Activated T-helper 17 cell treated with anti-CD3 and anti-CD28 coated beads, Interleukin-2, amount 50 U/mL, for 72 hours (primary cell): ENCODE results near the gene KAT6B. TPM values are rescaled to one million over a fixed set of nuclear protein-coding genes. Genes with fewer than 3 reads are reported as not detected.
A peak's percentile ranks its signal among the peaks of the same experiment; 100 is the strongest.
"Not testable (repeated sequence)": the region's sequence is repeated elsewhere in the genome, so short reads cannot be mapped to it uniquely, and the experiment has no call there.

ENCODE experiments used
- ATAC-seq: fragments of 150-1000 bp; cut with Tn5 transposase; replicated peaks from 2 replicates; pipeline ENCODE4 v1.10.0; 2021; ENCODE audit warnings: mild to moderate bottlenecking, moderate library complexity
- H3K27ac Mint-ChIP-seq: one replicate; pipeline ENCODE4 v1.8.0; 2022; ENCODE audit warnings: mixed read lengths
- H3K27me3 Mint-ChIP-seq: one replicate; pipeline ENCODE4 v1.8.0; 2022; ENCODE audit warnings: mixed read lengths
- H3K36me3 Mint-ChIP-seq: one replicate; pipeline ENCODE4 v1.8.0; 2022; ENCODE audit warnings: low read depth, mild to moderate bottlenecking, mixed read lengths
- H3K4me1 Mint-ChIP-seq: one replicate; pipeline ENCODE4 v1.8.0; 2022; ENCODE audit warnings: mixed read lengths
- H3K4me3 Mint-ChIP-seq: one replicate; pipeline ENCODE4 v1.8.0; 2022; ENCODE audit warnings: mild to moderate bottlenecking, mixed read lengths
- H3K9me3 Mint-ChIP-seq: one replicate; pipeline ENCODE4 v1.8.0; 2022; ENCODE audit warnings: mixed read lengths
- total RNA-seq, 2 donors: library from RNA; stranded (reverse); gene quantifications; one replicate each; pipeline ENCODE4 v1.2.3, GENCODE V29; 2022

The KAT6B gene
- total RNA-seq, 2 donors from 2014 or later: 20.5 to 25.9 TPM

GRCh38 chr10:74901301-74901700 lies 74.9 kb downstream of the KAT6B start:
- no peaks in the 10 kb centered on the region for H3K36me3 Mint-ChIP-seq
- H3K4me3 Mint-ChIP-seq: peak overlapping the region; percentile 57
- peak overlapping the region; percentile 60 for H3K27ac Mint-ChIP-seq
- ATAC-seq: peak; percentile 30
- H3K9me3 Mint-ChIP-seq: no peaks in the 10 kb centered on the region
- peaks cover 44% of the 10 kb centered on the region for H3K4me1 Mint-ChIP-seq
- no peaks in the 10 kb centered on the region for H3K27me3 Mint-ChIP-seq

GRCh38 chr10:74901867-74902450 lies 75.6 kb downstream of the KAT6B start:
- Mint-ChIP-seq H3K4me1 (peaks cover 38% of the 10 kb centered on the region), H3K27ac (peak overlapping the region; percentile 60), H3K27me3 (no peaks in the 10 kb centered on the region)

GRCh38 chr10:74903491-74903890 lies 77.1 kb downstream of the KAT6B start:
- no peak for ATAC-seq
- no peaks in the 10 kb centered on the region for H3K36me3 Mint-ChIP-seq
- peaks cover 28% of the 10 kb centered on the region for H3K4me1 Mint-ChIP-seq
- H3K27ac Mint-ChIP-seq: no peak overlapping the region
- no peaks in the 10 kb centered on the region for H3K27me3 Mint-ChIP-seq
- H3K9me3 Mint-ChIP-seq: no peaks in the 10 kb centered on the region
- H3K4me3 Mint-ChIP-seq: no peak overlapping the region

More at GRCh38 chr10:74901867-74902450, 75.6 kb downstream of the KAT6B start:
- peak overlapping the region; percentile 57 for H3K4me3 Mint-ChIP-seq
- ATAC-seq: no peak
- no peaks in the 10 kb centered on the region for H3K9me3 Mint-ChIP-seq
- no peaks in the 10 kb centered on the region for H3K36me3 Mint-ChIP-seq

GRCh38 chr10:74906611-74907198 lies 80.3 kb downstream of the KAT6B start:
- Mint-ChIP-seq H3K27me3 (no peaks in the 10 kb centered on the region), H3K4me1 (peaks cover 15% of the 10 kb centered on the region), H3K9me3 (no peaks in the 10 kb centered on the region), H3K4me3 (no peak overlapping the region), H3K27ac (peak overlapping the region; percentile 46), H3K36me3 (no peaks in the 10 kb centered on the region)
- no peak for ATAC-seq

GRCh38 chr10:74909670-74910069 lies 83.3 kb downstream of the KAT6B start:
- Mint-ChIP-seq H3K36me3 (no peaks in the 10 kb centered on the region), H3K27me3 (no peaks in the 10 kb centered on the region), H3K27ac (no peak overlapping the region), H3K9me3 (no peaks in the 10 kb centered on the region), H3K4me1 (peaks cover 11% of the 10 kb centered on the region), H3K4me3 (no peak overlapping the region)
- ATAC-seq: no peak

- no peak overlapping the region for H3K27ac Mint-ChIP-seq
- H3K4me3 Mint-ChIP-seq: no peak overlapping the region
- peaks cover 11% of the 10 kb centered on the region for H3K4me1 Mint-ChIP-seq
- ATAC-seq: no peak
- no peaks in the 10 kb centered on the region for H3K36me3 Mint-ChIP-seq
- H3K9me3 Mint-ChIP-seq: no peaks in the 10 kb centered on the region
- no peaks in the 10 kb centered on the region for H3K27me3 Mint-ChIP-seq
These were observed 84.0 kb downstream of the KAT6B start for GRCh38 chr10:74910241-74910975.

- H3K27me3 Mint-ChIP-seq: no peaks in the 10 kb centered on the region
- peaks cover 11% of the 10 kb centered on the region for H3K4me1 Mint-ChIP-seq
- H3K9me3 Mint-ChIP-seq: no peaks in the 10 kb centered on the region
- H3K27ac Mint-ChIP-seq: no peak overlapping the region
- H3K4me3 Mint-ChIP-seq: no peak overlapping the region
- no peaks in the 10 kb centered on the region for H3K36me3 Mint-ChIP-seq
- ATAC-seq: no peak
These were observed 84.6 kb downstream of the KAT6B start for GRCh38 chr10:74910976-74911350.

- Mint-ChIP-seq H3K36me3 (no peaks in the 10 kb centered on the region), H3K27me3 (no peaks in the 10 kb centered on the region), H3K4me3 (no peak overlapping the region), H3K9me3 (no peaks in the 10 kb centered on the region), H3K27ac (no peak overlapping the region), H3K4me1 (peaks cover 16% of the 10 kb centered on the region)
- ATAC-seq: no peak
These were observed 85.8 kb downstream of the KAT6B start for GRCh38 chr10:74912182-74912581.

GRCh38 chr10:74912682-74913081 lies 86.3 kb downstream of the KAT6B start:
- Mint-ChIP-seq H3K36me3 (no peaks in the 10 kb centered on the region), H3K27me3 (no peaks in the 10 kb centered on the region), H3K4me3 (peak overlapping the region; percentile 0), H3K4me1 (peaks cover 20% of the 10 kb centered on the region), H3K27ac (no peak overlapping the region), H3K9me3 (no peaks in the 10 kb centered on the region)
- no peak for ATAC-seq

- H3K4me3 Mint-ChIP-seq: peak overlapping the region; percentile 0
- no peaks in the 10 kb centered on the region for H3K27me3 Mint-ChIP-seq
- peaks cover 21% of the 10 kb centered on the region for H3K4me1 Mint-ChIP-seq
- H3K27ac Mint-ChIP-seq: no peak overlapping the region
- no peaks in the 10 kb centered on the region for H3K9me3 Mint-ChIP-seq
- ATAC-seq: peak; percentile 31
- H3K36me3 Mint-ChIP-seq: no peaks in the 10 kb centered on the region
These were observed 87.1 kb downstream of the KAT6B start for GRCh38 chr10:74913377-74913979.

- Mint-ChIP-seq H3K9me3 (no peaks in the 10 kb centered on the region), H3K4me3 (no peak overlapping the region), H3K27me3 (no peaks in the 10 kb centered on the region), H3K27ac (no peak overlapping the region), H3K4me1 (peaks cover 16% of the 10 kb centered on the region), H3K36me3 (peaks cover 5% of the 10 kb centered on the region)
- no peak for ATAC-seq
These were observed 89.9 kb downstream of the KAT6B start for GRCh38 chr10:74916283-74916682.

GRCh38 chr10:74917481-74918077 lies 91.2 kb downstream of the KAT6B start:
- no peaks in the 10 kb centered on the region for H3K27me3 Mint-ChIP-seq
- no peaks in the 10 kb centered on the region for H3K9me3 Mint-ChIP-seq
- peaks cover 5% of the 10 kb centered on the region for H3K36me3 Mint-ChIP-seq
- H3K4me1 Mint-ChIP-seq: peaks cover 15% of the 10 kb centered on the region
- H3K27ac Mint-ChIP-seq: no peak overlapping the region
- ATAC-seq: no peak
- H3K4me3 Mint-ChIP-seq: no peak overlapping the region

- no peak for ATAC-seq
- no peaks in the 10 kb centered on the region for H3K9me3 Mint-ChIP-seq
- no peak overlapping the region for H3K4me3 Mint-ChIP-seq
- H3K36me3 Mint-ChIP-seq: peaks cover 5% of the 10 kb centered on the region
- H3K27ac Mint-ChIP-seq: no peak overlapping the region
- no peaks in the 10 kb centered on the region for H3K27me3 Mint-ChIP-seq
- peaks cover 23% of the 10 kb centered on the region for H3K4me1 Mint-ChIP-seq
These were observed 93.3 kb downstream of the KAT6B start for GRCh38 chr10:74919671-74920070.

GRCh38 chr10:74921070-74921469 lies 94.7 kb downstream of the KAT6B start:
- H3K27ac Mint-ChIP-seq, ATAC-seq, H3K36me3 Mint-ChIP-seq, H3K4me3 Mint-ChIP-seq, H3K9me3 Mint-ChIP-seq, H3K27me3 Mint-ChIP-seq: not testable (repeated sequence)
- H3K4me1 Mint-ChIP-seq: peaks cover 28% of the 10 kb centered on the region
